Bronchial epithelial cell (primary cell): ENCODE measurements around the gene MB21D2. TPM values are rescaled to one million over a fixed set of nuclear protein-coding genes. Genes with fewer than 3 reads are reported as not detected.

Source experiments
- DNase-seq: peaks from one replicate; pipeline ENCODE4 v3.0.0-alpha.2; 2010; ENCODE audit warnings: low read depth
- FAIRE-seq: peaks from 2 replicates; lab custom pipeline; 2011; peaks lifted over from hg19 to GRCh38; lab: Jason Lieb, UNC
- H3K27me3 ChIP-seq: 2 replicates; pipeline ENCODE4 v1.5.1; 2011; ENCODE audit warnings: low read length; ENCODE audit not compliant: control insufficient read depth, insufficient read depth
- H3K36me3 ChIP-seq: 2 replicates; pipeline ENCODE4 v1.5.1; 2011; ENCODE audit warnings: low read length; ENCODE audit not compliant: control insufficient read depth, insufficient read depth
- H3K4me3 ChIP-seq: 2 replicates; pipeline ENCODE4 v1.5.1; 2011; ENCODE audit warnings: mild to moderate bottlenecking, low read depth, low read length, control low read depth
- total RNA-seq: library from RNA; depleted of rRNA; stranded (reverse); fragments of >200 nt; gene quantifications from 2 replicates; pipeline ENCODE4 v1.2.1, GENCODE V29; 2014
- TF ChIP-seq, protein P1 (sequence below): IDR thresholded peaks from 2 replicates; pipeline ENCODE4 v1.5.1; 2011; ENCODE audit warnings: mild to moderate bottlenecking, moderate library complexity, low read length, control low read depth, inconsistent platforms; ENCODE audit not compliant: insufficient read depth, severe bottlenecking

MB21D2 gene
- total RNA-seq, 1 donor from 2014 or later: 9.2 TPM

DNA sequence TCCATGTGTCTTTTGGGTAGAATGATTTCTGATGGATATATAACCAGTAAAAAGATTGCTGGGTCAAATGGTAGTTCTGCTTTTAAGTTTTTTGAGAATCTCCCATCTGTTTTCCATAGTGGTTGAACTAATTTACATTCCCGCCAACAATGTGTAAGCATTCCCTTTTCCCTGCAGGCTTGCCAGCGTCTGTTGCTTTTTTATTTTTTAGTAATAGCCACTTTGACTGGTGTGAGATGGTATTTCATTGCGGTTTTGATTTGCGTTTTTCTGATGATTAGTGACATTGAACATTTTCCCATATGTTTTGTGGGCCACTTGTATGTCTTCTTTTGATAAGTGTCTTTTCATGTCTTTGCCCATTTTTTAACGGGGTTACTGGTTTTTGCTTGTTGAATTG lies 36.3 kb upstream of the MB21D2 start:
- no peaks in the 10 kb centered on the region for H3K27me3 ChIP-seq
- DNase-seq: no peak
- no peak for FAIRE-seq
- no peak overlapping the region for H3K4me3 ChIP-seq
- H3K36me3 ChIP-seq: no peaks in the 10 kb centered on the region
- TF ChIP-seq, protein P1, sequence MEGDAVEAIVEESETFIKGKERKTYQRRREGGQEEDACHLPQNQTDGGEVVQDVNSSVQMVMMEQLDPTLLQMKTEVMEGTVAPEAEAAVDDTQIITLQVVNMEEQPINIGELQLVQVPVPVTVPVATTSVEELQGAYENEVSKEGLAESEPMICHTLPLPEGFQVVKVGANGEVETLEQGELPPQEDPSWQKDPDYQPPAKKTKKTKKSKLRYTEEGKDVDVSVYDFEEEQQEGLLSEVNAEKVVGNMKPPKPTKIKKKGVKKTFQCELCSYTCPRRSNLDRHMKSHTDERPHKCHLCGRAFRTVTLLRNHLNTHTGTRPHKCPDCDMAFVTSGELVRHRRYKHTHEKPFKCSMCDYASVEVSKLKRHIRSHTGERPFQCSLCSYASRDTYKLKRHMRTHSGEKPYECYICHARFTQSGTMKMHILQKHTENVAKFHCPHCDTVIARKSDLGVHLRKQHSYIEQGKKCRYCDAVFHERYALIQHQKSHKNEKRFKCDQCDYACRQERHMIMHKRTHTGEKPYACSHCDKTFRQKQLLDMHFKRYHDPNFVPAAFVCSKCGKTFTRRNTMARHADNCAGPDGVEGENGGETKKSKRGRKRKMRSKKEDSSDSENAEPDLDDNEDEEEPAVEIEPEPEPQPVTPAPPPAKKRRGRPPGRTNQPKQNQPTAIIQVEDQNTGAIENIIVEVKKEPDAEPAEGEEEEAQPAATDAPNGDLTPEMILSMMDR: no peak

DNA sequence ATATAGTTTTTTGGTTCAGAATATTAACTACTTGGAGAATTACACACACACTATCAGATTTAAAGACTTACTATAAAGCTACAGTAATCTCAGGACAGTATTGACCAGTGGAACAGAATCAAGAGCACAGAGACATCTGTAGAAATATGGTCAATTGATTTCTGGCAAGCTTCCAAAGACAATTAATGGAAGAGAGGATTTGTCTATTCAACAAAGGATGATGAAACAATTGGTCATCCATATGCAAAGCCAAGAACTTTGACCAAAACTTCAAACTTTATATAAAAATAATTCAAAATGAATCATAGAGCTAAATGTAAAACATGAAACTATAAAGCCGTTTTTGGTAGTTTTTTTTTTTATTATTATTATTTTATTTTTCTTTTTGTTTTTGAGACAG lies 29.8 kb upstream of the MB21D2 start:
- Histone ChIP-seq H3K36me3 (no peaks in the 10 kb centered on the region), H3K27me3 (no peaks in the 10 kb centered on the region), H3K4me3 (no peak overlapping the region)
- FAIRE-seq (no peak), DNase-seq (no peak)
- TF ChIP-seq, protein P1: no peak

DNA sequence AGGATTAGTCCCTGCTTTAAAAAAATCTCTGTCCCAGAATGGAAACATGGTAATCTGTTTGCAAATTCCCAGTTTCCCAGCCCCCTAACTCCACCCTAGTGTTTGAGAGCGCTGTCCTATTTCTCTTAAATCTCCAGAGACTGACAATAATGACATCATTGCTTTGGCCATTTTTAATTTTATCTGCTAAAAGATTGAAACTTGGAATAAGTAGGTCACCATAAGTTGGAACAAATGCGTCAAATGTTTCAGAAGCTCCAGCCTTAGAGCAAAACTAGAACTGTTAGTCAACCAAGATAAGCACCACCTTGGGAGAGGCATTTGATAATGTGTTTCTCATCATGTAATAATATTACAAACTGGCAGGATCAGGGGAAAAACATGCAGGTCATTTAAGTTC lies 25.7 kb upstream of the MB21D2 start:
- Histone ChIP-seq H3K4me3 (no peak overlapping the region), H3K36me3 (no peaks in the 10 kb centered on the region), H3K27me3 (no peaks in the 10 kb centered on the region)
- TF ChIP-seq, protein P1: no peak
- FAIRE-seq (no peak), DNase-seq (no peak)

DNA sequence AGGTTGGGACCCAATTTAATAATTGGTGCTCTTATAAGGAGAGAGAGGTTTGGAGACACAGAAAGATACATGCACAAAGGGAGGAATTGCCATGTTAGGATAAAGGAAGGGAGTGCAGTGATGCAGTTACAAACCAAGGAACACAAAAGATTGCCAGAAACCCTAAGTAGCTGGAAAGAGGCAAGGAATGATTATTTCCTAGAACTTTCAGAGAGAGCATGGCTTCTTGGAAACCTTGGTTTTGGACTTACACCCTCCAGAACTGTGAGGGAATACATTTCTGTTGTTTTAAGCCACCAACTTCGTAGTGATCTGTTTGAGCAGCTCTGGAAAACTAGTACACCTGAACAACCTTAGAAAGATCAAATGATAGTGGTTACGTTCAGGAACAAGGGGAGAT lies 25.0 kb upstream of the MB21D2 start:
- no peak for FAIRE-seq
- Histone ChIP-seq H3K36me3 (no peaks in the 10 kb centered on the region), H3K4me3 (no peak overlapping the region), H3K27me3 (no peaks in the 10 kb centered on the region)
- DNase-seq: no peak
- TF ChIP-seq, protein P1: no peak

DNA sequence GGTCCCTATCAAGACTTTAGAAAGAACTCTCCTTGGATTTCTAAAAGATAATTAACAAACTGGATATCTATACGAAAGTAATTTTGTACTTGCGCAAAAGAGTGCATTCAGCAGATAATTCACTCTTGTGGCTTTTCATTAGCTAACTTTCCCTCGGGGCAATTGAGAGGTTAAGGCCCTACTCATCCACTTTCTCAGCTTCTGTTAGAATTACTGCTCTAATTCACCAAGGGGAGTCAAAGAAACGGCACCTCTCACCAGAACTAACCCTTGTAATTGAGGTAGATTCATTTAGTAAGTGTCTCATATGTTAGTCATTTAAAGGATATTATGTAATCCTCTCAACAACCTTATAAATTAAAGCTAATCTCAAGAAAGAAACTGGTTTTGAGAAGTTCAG lies 22.5 kb upstream of the MB21D2 start:
- TF ChIP-seq, protein P1: no peak
- DNase-seq (peak; percentile 70), FAIRE-seq (no peak)
- no peaks in the 10 kb centered on the region for H3K27me3 ChIP-seq
- H3K36me3 ChIP-seq: no peaks in the 10 kb centered on the region
- no peak overlapping the region for H3K4me3 ChIP-seq

DNA sequence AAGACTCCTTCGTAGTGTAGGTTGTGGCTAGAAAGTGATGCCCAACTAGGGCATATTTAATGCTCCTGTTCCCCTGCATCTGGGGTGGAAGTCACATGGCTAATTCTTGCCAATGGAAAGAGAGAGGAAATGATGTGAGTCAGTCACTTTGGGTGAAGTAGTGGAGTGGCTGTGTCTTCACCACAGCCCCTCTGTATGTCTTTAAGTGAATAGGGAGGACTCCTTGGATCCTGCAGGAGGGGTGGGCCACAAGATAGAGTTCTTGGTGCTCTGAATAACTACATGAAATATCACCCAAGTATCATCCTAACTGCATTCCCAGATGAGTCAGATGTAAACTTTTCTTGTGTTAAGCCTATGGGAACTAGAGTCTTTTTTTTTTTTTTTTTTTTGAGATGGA lies 17.8 kb upstream of the MB21D2 start:
- H3K36me3 ChIP-seq: no peaks in the 10 kb centered on the region
- no peak overlapping the region for H3K4me3 ChIP-seq
- H3K27me3 ChIP-seq: no peaks in the 10 kb centered on the region
- peak; percentile 36 for DNase-seq
- no peak for FAIRE-seq
- TF ChIP-seq, protein P1: no peak
